ENCODE results near the gene ZNF772.
A peak's percentile ranks its signal among the peaks of the same experiment; 100 is the strongest.

ZNF772 gene

DNA sequence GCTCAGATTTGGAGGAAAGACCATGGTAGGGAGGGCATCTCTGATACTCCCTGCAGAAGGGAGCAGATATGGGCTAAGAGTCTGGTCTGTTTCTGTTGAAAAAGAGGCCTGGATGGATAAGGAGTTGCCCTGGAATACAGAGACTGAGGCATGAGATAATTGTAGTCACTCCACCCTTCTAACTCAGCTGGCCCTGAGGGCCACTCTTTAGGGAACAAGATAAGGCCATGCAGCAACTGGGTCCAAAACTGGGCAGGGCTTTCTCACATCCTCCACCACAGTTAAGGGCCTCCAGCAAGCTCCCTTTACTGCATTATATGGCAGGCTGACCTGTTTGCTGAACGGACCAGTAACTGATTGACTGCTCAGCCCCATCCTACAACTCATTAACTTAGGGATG, 40.9 kb downstream of the ZNF772 start:
- H3K4me3 ChIP-seq (ENCODE audit: insufficient read depth, low read depth, low read length, poor library complexity, severe bottlenecking): peak overlapping the region; percentile 79
- no peaks in the 10 kb centered on the region for H3K9me3 ChIP-seq (ENCODE audit: control insufficient read depth, low read length)
- H3K27me3 ChIP-seq (replicated peaks; ENCODE audit: control insufficient read depth, insufficient read depth, low read length, poor library complexity, severe bottlenecking): no peaks in the 10 kb centered on the region
- peaks cover 7% of the 10 kb centered on the region for H3K4me1 ChIP-seq (ENCODE audit: control insufficient read depth, insufficient read depth, low read length, poor library complexity, severe bottlenecking)
- H3K36me3 ChIP-seq (ENCODE audit: control insufficient read depth, insufficient read depth, low read length): peaks cover 8% of the 10 kb centered on the region
- no peak overlapping the region for H3K27ac ChIP-seq (ENCODE audit: insufficient read depth, low read length, poor library complexity, severe bottlenecking)
- no peak for DNase-seq

DNA sequence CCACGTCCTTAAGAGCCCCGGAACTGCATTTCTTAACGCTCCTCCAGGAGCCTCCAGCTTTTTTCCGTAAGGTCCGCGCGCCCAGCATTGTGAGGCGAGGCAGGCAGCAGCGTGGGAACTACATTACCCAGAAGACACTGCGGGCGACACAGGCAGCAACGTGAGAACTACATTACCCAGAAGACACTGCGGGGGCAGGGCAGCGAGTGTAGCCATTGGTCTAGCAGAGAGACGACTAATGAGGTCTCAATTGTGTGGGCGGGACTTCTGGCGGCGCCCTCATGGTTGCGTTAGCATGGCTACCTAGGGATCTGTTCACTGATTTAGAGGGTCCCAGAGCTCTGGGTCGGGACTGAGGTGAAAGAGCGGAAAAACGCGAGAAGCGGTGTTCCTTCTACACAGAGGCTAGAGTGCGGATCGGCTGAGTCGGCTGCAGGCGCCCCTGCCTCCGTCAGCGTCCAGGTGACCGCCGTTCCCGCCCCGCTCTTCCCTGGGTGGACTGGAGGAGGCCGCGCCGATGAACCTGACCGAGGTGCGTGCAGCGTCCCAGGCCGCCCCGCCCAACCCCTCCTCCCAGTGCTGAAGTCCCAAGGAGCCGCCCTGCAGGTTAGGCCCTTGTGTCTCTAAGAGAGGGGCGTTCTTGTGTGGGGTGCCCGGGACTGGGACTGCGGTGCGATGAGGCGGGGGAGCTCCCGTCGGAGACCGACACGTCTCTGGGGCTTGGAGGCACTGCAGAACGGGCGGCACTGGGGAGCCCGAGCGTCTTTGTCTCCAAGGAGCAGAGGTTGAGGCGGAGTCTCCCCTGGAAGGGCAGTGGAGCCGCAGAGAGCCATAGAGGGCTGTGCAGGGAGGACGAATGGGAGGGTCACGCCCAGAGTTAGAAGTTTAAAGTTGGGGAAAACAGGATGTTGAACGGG, 42.0 kb downstream of the ZNF772 start, which contains the start of gene ZNF749:
ZNF749 (plus strand) TSS at position 264 of the 917 bp plus-strand sequence; CDS start at position 518, 254 bp downstream.
- Histone ChIP-seq H3K4me1 (ENCODE audit: control insufficient read depth, insufficient read depth, low read length, poor library complexity, severe bottlenecking) (peaks cover 7% of the 10 kb centered on the region), H3K27me3 (replicated peaks; ENCODE audit: control insufficient read depth, insufficient read depth, low read length, poor library complexity, severe bottlenecking) (no peaks in the 10 kb centered on the region), H3K36me3 (ENCODE audit: control insufficient read depth, insufficient read depth, low read length) (peaks cover 8% of the 10 kb centered on the region), H3K27ac (ENCODE audit: insufficient read depth, low read length, poor library complexity, severe bottlenecking) (peak within 1 kb of the TSS; percentile 68), H3K4me3 (ENCODE audit: insufficient read depth, low read depth, low read length, poor library complexity, severe bottlenecking) (peak within 1 kb of the TSS; percentile 79), H3K9me3 (ENCODE audit: control insufficient read depth, low read length) (no peaks in the 10 kb centered on the region)
- peak; percentile 88 to 97 (median 93) for DNase-seq

DNA sequence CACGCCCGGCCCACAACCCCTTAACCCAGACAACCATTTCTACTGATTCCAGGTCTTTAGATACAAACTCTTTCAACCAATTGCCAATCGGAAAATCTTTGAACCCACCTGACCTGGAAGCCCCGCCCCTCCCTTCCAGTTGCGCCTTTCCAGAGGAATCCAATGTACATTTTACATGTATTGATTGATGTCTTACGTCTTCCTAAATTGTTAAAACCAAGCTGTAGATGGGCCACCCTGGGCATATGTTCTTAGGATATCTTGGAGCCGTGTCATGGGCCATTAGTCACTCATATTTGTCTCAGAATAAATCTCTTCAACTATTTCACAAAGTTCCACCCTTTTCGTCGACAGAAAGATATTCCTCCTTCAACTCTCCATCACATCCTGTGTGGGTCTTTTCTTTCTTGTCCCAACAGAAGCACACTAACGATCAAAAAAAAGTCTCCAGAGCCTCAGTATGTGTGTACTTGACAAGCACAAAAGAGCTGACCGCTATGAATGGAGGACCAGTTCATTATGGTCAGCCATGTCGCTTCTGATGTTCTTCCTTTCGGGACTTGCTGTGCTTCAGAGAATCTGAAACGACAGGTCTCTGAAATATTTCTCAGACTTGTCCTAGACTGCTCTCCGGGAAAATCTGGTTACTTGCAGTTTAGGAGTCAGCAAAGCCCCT, 42.8 kb downstream of the ZNF772 start:
- Histone ChIP-seq H3K4me1 (ENCODE audit: control insufficient read depth, insufficient read depth, low read length, poor library complexity, severe bottlenecking) (peaks cover 7% of the 10 kb centered on the region), H3K27me3 (replicated peaks; ENCODE audit: control insufficient read depth, insufficient read depth, low read length, poor library complexity, severe bottlenecking) (no peaks in the 10 kb centered on the region), H3K36me3 (ENCODE audit: control insufficient read depth, insufficient read depth, low read length) (peaks cover 8% of the 10 kb centered on the region), H3K4me3 (ENCODE audit: insufficient read depth, low read depth, low read length, poor library complexity, severe bottlenecking) (peak overlapping the region; percentile 79), H3K27ac (ENCODE audit: insufficient read depth, low read length, poor library complexity, severe bottlenecking) (no peak overlapping the region), H3K9me3 (ENCODE audit: control insufficient read depth, low read length) (no peaks in the 10 kb centered on the region)
- DNase-seq: no peak

DNA sequence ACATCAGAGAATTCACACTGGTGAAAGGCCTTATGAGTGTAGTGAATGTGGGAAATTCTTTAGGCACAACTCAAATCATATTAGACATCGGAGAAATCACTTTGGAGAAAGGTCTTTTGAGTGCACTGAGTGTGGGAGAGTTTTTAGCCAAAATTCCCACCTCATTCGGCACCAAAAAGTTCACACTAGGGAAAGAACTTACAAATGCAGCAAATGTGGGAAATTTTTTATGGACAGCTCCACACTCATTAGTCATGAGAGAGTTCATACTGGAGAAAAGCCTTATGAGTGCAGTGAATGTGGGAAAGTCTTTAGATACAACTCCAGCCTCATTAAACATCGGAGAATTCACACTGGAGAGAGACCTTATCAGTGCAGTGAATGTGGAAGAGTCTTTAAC, 56.3 kb downstream of the ZNF772 start:
- H3K4me3 ChIP-seq (ENCODE audit: insufficient read depth, low read depth, low read length, poor library complexity, severe bottlenecking): no peak overlapping the region
- H3K9me3 ChIP-seq (ENCODE audit: control insufficient read depth, low read length): peaks cover 41% of the 10 kb centered on the region
- H3K27ac ChIP-seq (ENCODE audit: insufficient read depth, low read length, poor library complexity, severe bottlenecking): no peak overlapping the region
- no peak for DNase-seq
- no peaks in the 10 kb centered on the region for H3K4me1 ChIP-seq (ENCODE audit: control insufficient read depth, insufficient read depth, low read length, poor library complexity, severe bottlenecking)
- H3K36me3 ChIP-seq (ENCODE audit: control insufficient read depth, insufficient read depth, low read length): peaks cover 49% of the 10 kb centered on the region
- H3K27me3 ChIP-seq (replicated peaks; ENCODE audit: control insufficient read depth, insufficient read depth, low read length, poor library complexity, severe bottlenecking): no peaks in the 10 kb centered on the region

DNA sequence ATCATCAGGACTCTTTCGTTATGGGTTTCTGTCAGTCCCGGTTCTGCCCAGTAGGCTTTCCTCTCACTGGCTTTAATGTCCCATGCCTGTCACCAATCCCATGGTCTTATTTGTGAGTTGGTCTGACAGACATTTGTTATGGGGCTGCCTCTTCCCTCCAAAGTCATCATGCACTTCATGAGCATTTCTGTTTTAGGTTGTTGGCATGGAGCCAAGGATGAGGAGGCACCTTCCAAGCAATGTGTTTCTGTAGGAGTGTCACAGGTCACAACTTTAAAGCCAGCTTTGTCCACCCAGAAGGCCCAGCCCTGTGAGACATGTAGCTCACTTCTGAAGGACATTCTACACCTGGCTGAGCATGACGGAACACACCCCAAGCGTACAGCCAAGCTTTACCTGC, 57.9 kb downstream of the ZNF772 start:
- DNase-seq: no peak
- no peaks in the 10 kb centered on the region for H3K4me1 ChIP-seq (ENCODE audit: control insufficient read depth, insufficient read depth, low read length, poor library complexity, severe bottlenecking)
- H3K27ac ChIP-seq (ENCODE audit: insufficient read depth, low read length, poor library complexity, severe bottlenecking): no peak overlapping the region
- peaks cover 41% of the 10 kb centered on the region for H3K9me3 ChIP-seq (ENCODE audit: control insufficient read depth, low read length)
- no peak overlapping the region for H3K4me3 ChIP-seq (ENCODE audit: insufficient read depth, low read depth, low read length, poor library complexity, severe bottlenecking)
- H3K36me3 ChIP-seq (ENCODE audit: control insufficient read depth, insufficient read depth, low read length): peaks cover 62% of the 10 kb centered on the region
- no peaks in the 10 kb centered on the region for H3K27me3 ChIP-seq (replicated peaks; ENCODE audit: control insufficient read depth, insufficient read depth, low read length, poor library complexity, severe bottlenecking)

All from effector memory CD4-positive, alpha-beta T cell (primary cell).